OCI-LY1 (cell line): Measurements from ENCODE around the gene TAB2.

ENCODE experiments used
- CTCF ChIP-seq: fragments of 200-600 bp; sonication (generic), shearing (Covaris generic); IDR thresholded peaks from 2 replicates; pipeline ENCODE4 v1.5.1; 2017; ENCODE audit warnings: mild to moderate bottlenecking, antibody characterized with exemption, low read length, moderate library complexity, mixed read lengths
- EZH2 ChIP-seq: fragments of 200-600 bp; sonication (generic), shearing (Covaris generic); IDR thresholded peaks from 2 replicates; pipeline ENCODE4 v1.8.0; 2017; ENCODE audit warnings: borderline replicate concordance, mixed run types, mild to moderate bottlenecking, antibody characterized with exemption, low read length, moderate library complexity, mixed read lengths

GRCh38 chr6:149343501-149343900 lies 26.0 kb downstream of the TAB2 start:
- TF ChIP-seq CTCF (no peak), EZH2 (no peak)
